HG03045 (cell line): ENCODE data around the gene ZNF385A.

Experiments used
- ATAC-seq: cut with Tn5 transposase; IDR thresholded peaks from one replicate; pipeline ENCODE4 v1.9.1; 2021; ENCODE audit warnings: mild to moderate bottlenecking, moderate library complexity; ENCODE audit not compliant: unreplicated experiment

ZNF385A gene

GRCh38 chr12:54377007-54377406, 7.5 kb downstream of the ZNF385A start:
- ATAC-seq: no peak

GRCh38 chr12:54376596-54376995, 7.9 kb downstream of the ZNF385A start:
- ATAC-seq: no peak

GRCh38 chr12:54375259-54375579, 9.3 kb downstream of the ZNF385A start:
- no peak for ATAC-seq

- ATAC-seq: no peak
Observed at GRCh38 chr12:54374562-54375258, 9.8 kb downstream of the ZNF385A start.

- no peak for ATAC-seq
Observed at GRCh38 chr12:54373649-54374561, 10.6 kb downstream of the ZNF385A start.

GRCh38 chr12:54372113-54372806, 12.3 kb downstream of the ZNF385A start:
- no peak for ATAC-seq

GRCh38 chr12:54371328-54372112, 13.0 kb downstream of the ZNF385A start:
- no peak for ATAC-seq

GRCh38 chr12:54370171-54370730, 14.3 kb downstream of the ZNF385A start:
- ATAC-seq: no peak

- ATAC-seq: no peak
Observed at GRCh38 chr12:54369597-54370131, 14.9 kb downstream of the ZNF385A start.

- peak; percentile 68 for ATAC-seq
Observed at GRCh38 chr12:54368709-54369596, 15.6 kb downstream of the ZNF385A start.

GRCh38 chr12:54368025-54368708, 16.4 kb downstream of the ZNF385A start:
- ATAC-seq: no peak

- ATAC-seq: no peak
Observed at GRCh38 chr12:54364413-54364812, 20.1 kb downstream of the ZNF385A start, which contains the start of gene GPR84. Gene GPR84 (minus strand): TSS chr12:54364486. CDS start chr12:54363851, 635 bp downstream.

GRCh38 chr12:54363618-54364017, 20.9 kb downstream of the ZNF385A start:
- ATAC-seq: no peak

GRCh38 chr12:54363047-54363446, 21.5 kb downstream of the ZNF385A start:
- no peak for ATAC-seq

GRCh38 chr12:54360717-54361456, 23.6 kb downstream of the ZNF385A start:
- no peak for ATAC-seq

GRCh38 chr12:54359762-54360351, 24.7 kb downstream of the ZNF385A start:
- no peak for ATAC-seq

- ATAC-seq: peak; percentile 97
Observed at GRCh38 chr12:54358945-54359761, 25.4 kb downstream of the ZNF385A start.
